ENCODE data around the gene TIMP1. TPM values are rescaled to one million over a fixed set of nuclear protein-coding genes. Genes with fewer than 3 reads are reported as not detected.
"Not testable (repeated sequence)": the region's sequence is repeated elsewhere in the genome, so short reads cannot be mapped to it uniquely, and the experiment has no call there.

TIMP1 gene
- total RNA-seq, 1 experiment from 2014 or later = 330 TPM

DNA sequence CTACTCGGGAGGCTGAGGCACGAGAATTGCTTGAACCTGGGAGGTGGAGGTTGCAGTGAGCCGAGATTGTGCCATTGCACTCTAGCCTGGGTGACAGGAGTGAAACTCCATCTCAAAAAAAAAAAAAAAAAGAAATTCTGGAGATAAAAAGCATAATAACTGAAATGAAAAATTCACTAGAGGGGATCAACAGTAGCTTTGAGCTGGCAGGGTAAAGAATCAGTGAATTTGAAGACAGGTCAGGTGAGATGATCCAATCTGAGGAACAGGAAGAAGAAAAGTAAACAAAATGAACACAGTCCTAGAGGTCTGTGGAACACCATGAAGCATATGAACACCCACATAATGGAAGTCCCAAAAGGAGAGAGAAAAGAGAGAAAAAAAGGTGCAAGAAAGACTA, 15.0 kb downstream of the TIMP1 start:
- Histone ChIP-seq H3K27me3 (replicated peaks) (no peaks in the 10 kb centered on the region), H3K27ac (no peak overlapping the region), H3K9me3 (replicated peaks) (no peaks in the 10 kb centered on the region), H3K4me1 (replicated peaks) (no peaks in the 10 kb centered on the region), H3K36me3 (no peaks in the 10 kb centered on the region), H3K4me3 (no peak overlapping the region)
- no peak for DNase-seq (ENCODE audit: low read depth in 1 of 2, low spot score in 2 of 2)

DNA sequence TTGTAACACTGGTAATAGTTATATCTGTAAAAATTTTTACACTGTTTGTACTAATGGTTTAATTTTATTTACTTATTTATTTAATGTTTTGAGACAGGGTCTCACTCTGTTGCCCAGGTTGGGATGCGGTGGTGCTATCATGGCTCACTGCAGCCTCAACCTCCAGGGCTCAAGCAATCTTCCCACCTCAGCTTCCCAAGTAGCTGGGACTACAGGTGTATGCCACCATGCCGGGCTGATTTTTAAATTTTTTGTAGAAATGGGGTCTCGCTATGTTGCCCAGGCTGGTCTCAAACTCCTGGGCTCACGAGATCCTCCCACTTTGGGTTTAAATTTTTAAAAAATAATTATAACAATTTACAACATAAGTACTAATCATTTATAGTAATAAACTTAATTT, 20.9 kb downstream of the TIMP1 start:
- not testable (repeated sequence) for H3K4me3 ChIP-seq; DNase-seq (ENCODE audit: low read depth in 1 of 2, low spot score in 2 of 2); H3K27ac ChIP-seq; H3K4me1 ChIP-seq (replicated peaks); H3K9me3 ChIP-seq (replicated peaks); H3K27me3 ChIP-seq (replicated peaks); H3K36me3 ChIP-seq

DNA sequence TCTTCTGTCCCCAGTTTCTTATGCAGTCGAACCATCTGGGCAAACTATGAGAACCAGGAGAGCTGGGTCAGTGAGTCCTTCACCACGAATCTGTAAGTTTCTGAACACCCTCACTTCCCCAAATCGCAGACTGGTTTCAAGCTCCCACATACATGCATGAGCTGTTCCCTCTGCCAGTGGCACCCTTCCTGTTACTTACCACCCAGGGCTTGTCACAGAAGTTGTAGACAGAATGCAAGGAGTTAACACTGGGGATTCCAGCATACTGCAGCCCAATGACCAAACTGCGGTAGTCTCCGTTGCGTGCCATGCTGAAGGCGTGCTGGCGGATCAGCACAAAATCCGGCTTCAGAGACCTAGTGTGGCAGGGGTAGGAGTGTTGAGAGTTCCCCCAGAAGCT, 22.8 kb downstream of the TIMP1 start:
- Histone ChIP-seq H3K36me3 (no peaks in the 10 kb centered on the region), H3K27me3 (replicated peaks) (no peaks in the 10 kb centered on the region), H3K4me3 (no peak overlapping the region), H3K9me3 (replicated peaks) (no peaks in the 10 kb centered on the region), H3K27ac (no peak overlapping the region), H3K4me1 (replicated peaks) (no peaks in the 10 kb centered on the region)
- no peak for DNase-seq (ENCODE audit: low read depth in 1 of 2, low spot score in 2 of 2)

DNA sequence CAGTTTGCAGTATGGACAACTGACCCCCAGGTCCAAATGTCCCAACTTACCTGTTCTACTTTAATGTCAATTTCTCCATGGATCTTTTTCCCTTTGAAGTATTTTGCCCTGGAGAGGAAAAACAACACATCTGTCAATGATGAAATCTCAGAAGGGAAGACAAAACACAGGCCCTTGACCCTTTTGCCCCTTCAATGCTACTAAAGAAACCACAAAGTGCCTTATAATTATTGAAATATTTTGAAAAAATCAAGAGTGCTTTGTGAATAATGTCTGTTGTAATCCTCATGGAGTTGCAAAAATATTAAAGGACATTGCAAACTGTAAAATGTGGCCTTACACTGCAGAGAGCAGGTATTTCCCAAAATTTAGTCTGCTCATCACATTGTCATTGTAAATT, 24.9 kb downstream of the TIMP1 start:
- H3K27me3 ChIP-seq (replicated peaks) = no peaks in the 10 kb centered on the region
- H3K36me3 ChIP-seq = no peaks in the 10 kb centered on the region
- DNase-seq (ENCODE audit: low read depth in 1 of 2, low spot score in 2 of 2) = no peak
- no peak overlapping the region for H3K27ac ChIP-seq
- no peaks in the 10 kb centered on the region for H3K4me1 ChIP-seq (replicated peaks)
- no peaks in the 10 kb centered on the region for H3K9me3 ChIP-seq (replicated peaks)
- no peak overlapping the region for H3K4me3 ChIP-seq

DNA sequence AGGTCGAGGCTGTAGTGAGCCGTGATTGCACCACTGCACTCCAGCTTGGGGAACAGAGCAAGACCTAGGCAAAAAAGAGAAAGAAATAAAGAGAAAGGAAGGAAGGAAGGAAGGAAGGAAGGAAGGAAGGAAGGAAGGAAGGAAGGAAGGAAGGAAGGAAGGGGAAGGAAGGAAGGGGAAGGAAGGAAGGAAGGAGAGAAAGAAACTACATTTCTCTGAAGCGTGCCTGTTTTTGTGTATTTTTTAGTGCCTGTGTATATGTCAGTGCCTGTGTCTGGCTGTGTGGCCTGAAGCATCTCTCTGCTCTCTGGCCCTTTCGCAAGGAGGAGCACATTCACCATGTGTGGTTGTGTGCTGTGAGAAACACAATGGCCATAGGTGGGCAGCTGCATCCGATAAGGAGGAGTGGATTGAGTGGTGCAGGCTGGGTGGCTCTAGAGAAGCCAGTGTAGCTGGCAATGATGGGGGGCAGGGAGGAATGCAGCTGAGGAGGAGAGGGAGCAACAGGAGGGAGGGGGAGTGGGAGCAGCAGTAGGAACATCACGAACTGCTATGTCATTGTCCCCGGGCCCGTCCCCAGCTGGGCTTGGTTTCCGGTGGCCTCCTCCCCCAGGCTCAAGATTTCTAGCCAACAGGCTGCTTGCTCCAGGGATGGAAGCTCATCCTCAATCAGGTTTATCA, 26.0 kb downstream of the TIMP1 start:
- Histone ChIP-seq H3K4me3 (no peak overlapping the region), H3K4me1 (replicated peaks) (no peaks in the 10 kb centered on the region), H3K27ac (no peak overlapping the region), H3K36me3 (no peaks in the 10 kb centered on the region), H3K9me3 (replicated peaks) (no peaks in the 10 kb centered on the region), H3K27me3 (replicated peaks) (no peaks in the 10 kb centered on the region)
- DNase-seq (ENCODE audit: low read depth in 1 of 2, low spot score in 2 of 2) = no peak

DNA sequence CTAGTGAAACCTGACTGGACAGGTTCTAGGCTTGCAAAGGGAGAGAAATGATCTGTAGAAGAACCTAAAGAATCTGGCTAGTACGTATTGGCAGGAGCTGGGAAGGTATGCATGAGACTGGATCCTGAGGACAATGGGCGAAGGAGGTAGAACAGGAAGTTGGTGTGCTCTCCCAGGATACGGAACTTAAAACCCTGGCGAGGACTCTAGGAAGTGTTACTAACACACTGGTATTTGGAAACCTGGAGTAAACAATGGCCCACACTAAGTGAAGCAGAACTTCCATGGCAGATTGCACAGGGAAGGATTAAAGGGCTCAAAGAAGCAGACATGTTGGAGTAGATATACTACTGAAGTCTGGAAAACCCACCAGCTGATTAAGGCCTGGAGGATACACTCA, 28.3 kb downstream of the TIMP1 start:
- no peaks in the 10 kb centered on the region for H3K27me3 ChIP-seq (replicated peaks)
- no peaks in the 10 kb centered on the region for H3K36me3 ChIP-seq
- DNase-seq (ENCODE audit: low read depth in 1 of 2, low spot score in 2 of 2) = no peak
- H3K27ac ChIP-seq = no peak overlapping the region
- no peaks in the 10 kb centered on the region for H3K4me1 ChIP-seq (replicated peaks)
- H3K4me3 ChIP-seq = no peak overlapping the region
- no peaks in the 10 kb centered on the region for H3K9me3 ChIP-seq (replicated peaks)

DNA sequence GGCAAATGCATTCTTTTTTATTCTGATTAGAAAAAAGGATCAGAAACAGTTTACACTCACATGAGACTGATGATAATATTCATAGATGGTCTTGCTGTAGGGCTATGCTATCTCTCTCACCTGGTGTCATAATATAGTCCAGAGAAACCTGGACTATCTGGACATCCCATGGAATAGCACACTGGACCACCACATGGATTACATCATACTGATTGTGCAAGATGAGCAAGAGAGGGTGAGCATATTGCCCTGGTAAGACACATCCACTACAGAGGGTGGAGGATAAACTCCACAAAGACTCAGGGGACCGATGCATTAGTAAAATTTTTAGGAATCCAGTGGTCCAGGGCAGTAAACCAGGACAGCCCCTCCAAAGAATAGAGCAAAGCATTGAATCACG, 29.3 kb downstream of the TIMP1 start:
- Histone ChIP-seq H3K27me3 (replicated peaks) (no peaks in the 10 kb centered on the region), H3K4me3 (no peak overlapping the region), H3K27ac (no peak overlapping the region), H3K4me1 (replicated peaks) (no peaks in the 10 kb centered on the region), H3K36me3 (no peaks in the 10 kb centered on the region), H3K9me3 (replicated peaks) (no peaks in the 10 kb centered on the region)
- no peak for DNase-seq (ENCODE audit: low read depth in 1 of 2, low spot score in 2 of 2)

DNA sequence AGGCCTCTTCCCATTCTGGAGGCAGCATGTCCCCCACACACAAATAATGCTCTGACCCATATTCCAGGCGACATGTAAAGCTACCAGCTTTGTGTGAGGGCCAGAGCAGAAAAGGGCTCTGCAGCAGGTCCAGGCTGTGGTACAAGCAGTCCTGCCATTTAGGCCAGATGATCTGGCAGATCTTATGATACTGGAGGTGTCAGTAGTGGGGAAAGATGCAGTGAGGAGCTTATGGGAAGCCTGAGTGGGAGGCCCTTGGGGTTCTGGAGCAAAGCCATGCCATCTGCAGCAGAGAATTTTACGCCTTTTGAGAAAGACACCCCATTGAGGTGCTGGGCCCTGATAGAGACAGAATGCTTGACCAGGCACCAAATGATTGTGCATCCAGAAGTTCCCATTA, 29.7 kb downstream of the TIMP1 start:
- Histone ChIP-seq H3K36me3 (no peaks in the 10 kb centered on the region), H3K27me3 (replicated peaks) (no peaks in the 10 kb centered on the region), H3K4me3 (no peak overlapping the region), H3K4me1 (replicated peaks) (no peaks in the 10 kb centered on the region), H3K27ac (no peak overlapping the region), H3K9me3 (replicated peaks) (no peaks in the 10 kb centered on the region)
- DNase-seq (ENCODE audit: low read depth in 1 of 2, low spot score in 2 of 2) = no peak

DNA sequence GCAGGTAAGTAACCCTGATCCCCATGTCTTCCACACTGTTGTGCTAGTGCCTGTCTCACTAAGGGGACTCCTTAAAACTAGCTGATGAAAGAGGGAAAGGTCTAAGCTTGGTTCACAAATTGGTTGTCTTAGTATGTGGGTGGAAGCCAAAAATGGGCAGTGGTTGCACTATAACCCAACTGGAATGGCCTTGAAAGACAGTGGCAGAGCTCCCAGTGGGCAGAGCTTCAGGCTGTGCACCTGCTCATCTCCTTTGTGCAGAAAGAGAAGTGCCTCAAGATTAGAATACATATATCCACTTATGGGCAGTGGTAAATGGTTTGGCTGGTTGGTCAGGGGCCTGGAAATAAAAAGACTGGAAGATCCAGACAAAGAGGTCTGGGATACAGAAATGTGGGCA, 30.2 kb downstream of the TIMP1 start:
- no peaks in the 10 kb centered on the region for H3K27me3 ChIP-seq (replicated peaks)
- H3K27ac ChIP-seq = no peak overlapping the region
- no peak overlapping the region for H3K4me3 ChIP-seq
- H3K9me3 ChIP-seq (replicated peaks) = no peaks in the 10 kb centered on the region
- H3K36me3 ChIP-seq = no peaks in the 10 kb centered on the region
- H3K4me1 ChIP-seq (replicated peaks) = no peaks in the 10 kb centered on the region
- no peak for DNase-seq (ENCODE audit: low read depth in 1 of 2, low spot score in 2 of 2)

DNA sequence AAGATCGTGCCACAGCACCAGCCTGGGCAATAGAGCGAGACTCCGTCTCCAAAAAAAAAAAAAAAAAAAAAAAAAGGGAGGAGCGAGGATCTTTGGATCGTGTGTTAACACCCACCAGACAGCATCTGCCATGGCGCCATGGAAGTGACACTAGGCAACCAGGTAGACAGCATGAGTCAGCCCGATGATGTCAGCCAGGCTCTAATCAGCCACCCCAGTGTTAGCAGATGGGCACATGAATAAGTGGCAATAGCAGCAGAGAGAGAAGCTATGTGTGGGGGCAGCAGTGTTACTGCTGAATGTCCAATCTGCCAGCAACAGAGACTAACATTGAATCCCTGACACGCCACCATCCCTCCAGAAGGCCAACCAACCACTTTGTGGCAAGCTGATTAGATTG, 30.8 kb downstream of the TIMP1 start:
- Histone ChIP-seq H3K27ac (no peak overlapping the region), H3K4me3 (no peak overlapping the region), H3K27me3 (replicated peaks) (no peaks in the 10 kb centered on the region), H3K9me3 (replicated peaks) (no peaks in the 10 kb centered on the region), H3K36me3 (no peaks in the 10 kb centered on the region), H3K4me1 (replicated peaks) (no peaks in the 10 kb centered on the region)
- DNase-seq (ENCODE audit: low read depth in 1 of 2, low spot score in 2 of 2) = no peak

DNA sequence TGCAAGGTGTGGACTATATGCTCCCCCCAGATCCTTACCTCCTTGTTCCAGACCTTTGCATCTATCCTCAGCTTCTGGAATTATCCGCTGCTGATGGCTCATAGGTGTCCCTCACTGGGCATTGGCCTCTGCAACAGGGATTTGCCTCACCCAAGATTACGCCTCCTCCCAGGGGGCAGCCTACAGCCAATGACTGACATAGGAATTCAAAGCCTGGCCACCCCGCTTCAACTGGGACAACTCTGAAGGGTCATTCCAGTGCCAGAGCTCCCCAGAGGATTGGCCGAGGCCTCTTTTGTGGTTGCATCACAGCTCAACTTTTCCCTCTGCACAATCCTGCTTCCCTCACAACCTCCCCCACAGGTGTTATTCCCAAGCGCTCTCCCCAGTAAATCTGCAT, 32.4 kb downstream of the TIMP1 start:
- no peaks in the 10 kb centered on the region for H3K9me3 ChIP-seq (replicated peaks)
- H3K4me1 ChIP-seq (replicated peaks) = no peaks in the 10 kb centered on the region; the same call in 1 of the 2 replicates
- no peak overlapping the region for H3K4me3 ChIP-seq
- H3K27ac ChIP-seq = no peak overlapping the region
- no peaks in the 10 kb centered on the region for H3K36me3 ChIP-seq
- no peaks in the 10 kb centered on the region for H3K27me3 ChIP-seq (replicated peaks)
- no peak for DNase-seq (ENCODE audit: low read depth in 1 of 2, low spot score in 2 of 2)

DNA sequence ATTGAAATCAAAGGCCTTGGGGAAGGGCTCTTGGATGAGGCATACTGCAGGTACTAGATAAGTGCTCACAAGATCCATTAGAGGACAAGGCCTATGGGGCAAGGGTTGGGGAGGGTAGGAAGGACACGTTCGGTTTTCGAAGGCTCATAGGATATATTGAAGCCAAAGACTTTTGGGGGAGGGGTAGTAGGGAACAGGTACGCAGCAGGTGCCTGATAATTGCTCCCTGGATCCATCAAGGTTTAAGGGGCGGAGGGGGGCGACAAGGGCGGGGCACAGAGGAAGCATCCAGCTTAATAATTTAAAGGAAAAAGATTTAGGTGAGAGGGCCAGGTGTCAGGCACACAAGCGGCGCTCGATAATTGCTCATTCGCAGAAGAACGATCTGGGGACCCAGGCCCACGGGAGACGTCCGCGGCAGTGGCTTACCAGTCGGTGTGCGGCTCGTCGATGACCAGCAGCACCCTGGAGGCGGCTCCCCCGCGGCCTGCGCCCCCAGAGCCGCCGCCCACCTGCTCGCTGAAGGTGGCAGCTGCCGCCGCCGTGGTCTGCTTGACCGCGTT, 36.8 kb downstream of the TIMP1 start:
- Histone ChIP-seq H3K4me1 (replicated peaks) (no peaks in the 10 kb centered on the region; the same call in 1 of the 2 replicates), H3K36me3 (no peaks in the 10 kb centered on the region), H3K27me3 (replicated peaks) (no peaks in the 10 kb centered on the region), H3K27ac (no peak overlapping the region), H3K4me3 (no peak overlapping the region), H3K9me3 (replicated peaks) (no peaks in the 10 kb centered on the region)
- no peak for DNase-seq (ENCODE audit: low read depth in 1 of 2, low spot score in 2 of 2)

DNA sequence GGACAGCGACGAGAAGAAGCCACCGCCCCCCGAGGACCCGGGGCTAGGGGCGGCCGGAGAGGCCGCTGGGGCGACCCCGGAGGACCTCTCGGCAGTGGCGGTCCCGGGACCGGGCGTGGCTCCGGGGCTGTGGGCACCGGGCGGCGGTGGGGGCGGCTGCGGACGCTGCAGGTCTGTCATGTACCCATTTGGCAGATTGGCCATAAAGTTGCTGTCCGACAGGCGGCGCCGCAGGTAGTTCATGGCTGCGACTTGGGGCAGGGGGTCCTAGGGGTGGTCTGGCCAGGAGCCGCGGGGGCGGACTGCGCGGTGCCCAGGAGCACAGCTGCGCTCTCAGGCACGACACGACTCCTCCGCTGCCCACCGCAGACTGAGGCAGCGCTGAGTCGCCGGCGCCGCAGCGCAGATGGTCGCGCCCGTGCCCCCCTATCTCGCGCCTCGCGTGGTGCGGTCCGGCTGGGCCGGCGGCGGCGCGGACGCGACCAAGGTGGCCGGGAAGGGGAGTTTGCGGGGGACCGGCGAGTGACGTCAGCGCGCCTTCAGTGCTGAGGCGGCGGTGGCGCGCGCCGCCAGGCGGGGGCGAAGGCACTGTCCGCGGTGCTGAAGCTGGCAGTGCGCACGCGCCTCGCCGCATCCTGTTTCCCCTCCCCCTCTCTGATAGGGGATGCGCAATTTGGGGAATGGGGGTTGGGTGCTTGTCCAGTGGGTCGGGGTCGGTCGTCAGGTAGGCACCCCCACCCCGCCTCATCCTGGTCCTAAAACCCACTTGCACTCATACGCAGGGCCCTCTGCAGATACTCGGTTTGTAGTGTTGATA, 37.5 kb downstream of the TIMP1 start, which contains the start of gene SYN1:
TSS of gene SYN1 (minus strand) at position 372 of the 817 bp plus-strand sequence. CDS start at position 243, 129 bp downstream.
- Histone ChIP-seq H3K36me3 (no peaks in the 10 kb centered on the region), H3K27ac (no peak within 1 kb of the TSS), H3K9me3 (replicated peaks) (no peaks in the 10 kb centered on the region), H3K4me3 (peak within 1 kb of the TSS; percentile 21; the same call in 1 of the 2 replicates), H3K27me3 (replicated peaks) (no peaks in the 10 kb centered on the region), H3K4me1 (replicated peaks) (no peaks in the 10 kb centered on the region; the same call in 1 of the 2 replicates)
- peak; percentile 64 to 74 for DNase-seq (ENCODE audit: low read depth in 1 of 2, low spot score in 2 of 2)

DNA sequence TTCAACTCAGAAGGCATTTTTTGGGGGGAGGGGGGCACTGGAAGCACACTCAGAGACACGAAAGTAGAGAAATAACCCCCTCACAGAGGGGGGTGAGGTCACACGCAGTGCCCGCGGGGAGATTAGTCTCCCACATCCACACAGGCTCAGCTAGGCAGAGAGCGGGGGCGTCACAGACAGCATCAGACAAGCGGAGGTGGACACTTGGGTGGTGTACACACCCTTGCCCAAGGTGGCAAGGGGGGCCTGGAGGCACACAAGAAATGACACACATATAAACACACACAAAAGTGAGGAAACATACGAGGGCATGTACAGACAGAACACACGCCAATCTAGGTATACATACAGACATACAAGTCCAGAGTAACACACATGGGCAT, 38.1 kb downstream of the TIMP1 start:
- no peak for DNase-seq (ENCODE audit: low read depth in 1 of 2, low spot score in 2 of 2)
- Histone ChIP-seq H3K27me3 (replicated peaks) (no peaks in the 10 kb centered on the region), H3K27ac (no peak overlapping the region), H3K4me3 (no peak overlapping the region), H3K9me3 (replicated peaks) (no peaks in the 10 kb centered on the region), H3K36me3 (no peaks in the 10 kb centered on the region), H3K4me1 (replicated peaks) (no peaks in the 10 kb centered on the region; the same call in 1 of the 2 replicates)
